Activated T-cell treated with anti-CD3 and anti-CD28 coated beads for 24 hours (primary cell): ENCODE data around the gene CCDC177.

Experiments
- DNase-seq: peaks from one replicate; pipeline ENCODE4 v3.0.0-alpha.2; 2020; ENCODE audit warnings: low read depth

CCDC177 gene

GRCh38 chr14:69528930-69529329 is 45.7 kb downstream of the CCDC177 start:
- DNase-seq, result no peak

- DNase-seq, result no peak
These were observed 46.5 kb downstream of the CCDC177 start for GRCh38 chr14:69528143-69528542.

DNA sequence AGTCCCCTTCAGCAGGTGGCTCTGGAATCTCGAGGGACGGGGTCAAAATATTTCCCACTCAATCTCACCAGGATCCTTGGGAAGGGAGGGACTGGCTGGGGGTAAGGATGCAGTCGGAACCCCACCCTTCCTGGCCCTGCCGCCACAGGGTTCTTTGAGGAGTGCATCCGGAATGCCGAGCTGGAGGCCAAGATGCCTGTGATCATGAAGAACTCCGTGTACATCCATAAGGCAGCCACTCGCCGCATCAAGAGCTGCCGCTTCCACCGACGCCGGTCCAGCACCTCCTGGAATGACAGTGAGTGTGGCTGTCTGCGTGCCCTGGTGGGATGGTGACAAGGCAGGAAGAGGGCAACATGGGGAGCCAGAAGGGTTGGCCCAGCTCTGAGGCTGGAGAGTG is 47.0 kb downstream of the CCDC177 start:
- DNase-seq, result no peak

- no peak for DNase-seq
These were observed 48.8 kb downstream of the CCDC177 start for GRCh38 chr14:69525896-69526295.

GRCh38 chr14:69522026-69522425 is 52.6 kb downstream of the CCDC177 start:
- DNase-seq, result no peak
